HepG2 (cell line): Measurements from ENCODE around the gene CYB5A. TPM values are rescaled to one million over a fixed set of nuclear protein-coding genes. Genes with fewer than 3 reads are reported as not detected.

ENCODE experiments used
- CBX5 ChIP-seq: sonication (generic); formaldehyde crosslinking; IDR thresholded peaks from 2 replicates; pipeline ENCODE4 v1.4.0; 2020; ENCODE audit warnings: missing genetic modification reagents, borderline replicate concordance
- CHD4 ChIP-seq: fragments of 200-600 bp; sonication (generic); IDR thresholded peaks from 2 replicates; pipeline ENCODE4 v1.7.0; 2017; ENCODE audit warnings: mild to moderate bottlenecking, low read length, borderline replicate concordance
- E2F5 ChIP-seq: sonication (generic); formaldehyde crosslinking; conservative IDR thresholded peaks from 2 replicates; pipeline ENCODE4 v1.4.0; 2020; ENCODE audit warnings: missing genetic modification reagents
- GMEB2 ChIP-seq: IDR thresholded peaks from 2 replicates; pipeline ENCODE4 v1.6.1; 2016; ENCODE audit warnings: missing biosample characterization, missing genetic modification reagents, low read depth
- KDM2A ChIP-seq: sonication (generic); formaldehyde crosslinking; IDR thresholded peaks from 2 replicates; pipeline ENCODE4 v1.4.0; 2020; ENCODE audit warnings: low read depth, missing genetic modification reagents, borderline replicate concordance
- NCOA2 ChIP-seq: sonication (generic); formaldehyde crosslinking; IDR thresholded peaks from 2 replicates; pipeline ENCODE4 v1.8.0; 2022; ENCODE audit warnings: inconsistent platforms
- NFE2 ChIP-seq: sonication (generic); formaldehyde crosslinking; IDR thresholded peaks from 2 replicates; pipeline ENCODE4 v1.4.0; 2020; ENCODE audit warnings: missing genetic modification reagents
- RCOR2 ChIP-seq: IDR thresholded peaks from 2 replicates; pipeline ENCODE4 v1.6.1; 2016; ENCODE audit warnings: missing biosample characterization, missing genetic modification reagents
- SKIL ChIP-seq: sonication (generic); formaldehyde crosslinking; IDR thresholded peaks from 2 replicates; pipeline ENCODE4 v1.8.0; 2022; ENCODE audit warnings: missing genetic modification reagents, mild to moderate bottlenecking, moderate library complexity, borderline replicate concordance
- TEAD3 ChIP-seq: optimal IDR thresholded peaks from 2 replicates; pipeline ENCODE3; 2016; ENCODE audit warnings: borderline replicate concordance
- TIGD3 ChIP-seq: sonication (generic); formaldehyde crosslinking; IDR thresholded peaks from 2 replicates; pipeline ENCODE4 v1.5.1; 2020; ENCODE audit warnings: mild to moderate bottlenecking, missing genetic modification reagents, borderline replicate concordance
- ZBTB33 ChIP-seq: sonication (generic); formaldehyde crosslinking; IDR thresholded peaks from 2 replicates; pipeline ENCODE4 v1.4.0; 2020; ENCODE audit warnings: missing genetic modification reagents
- ZFP90 ChIP-seq: sonication (generic); formaldehyde crosslinking; IDR thresholded peaks from 2 replicates; pipeline ENCODE4 v1.8.0; 2022; ENCODE audit warnings: missing genetic modification reagents, mild to moderate bottlenecking, inconsistent platforms, borderline replicate concordance
- ZNF292 ChIP-seq: sonication (generic); formaldehyde crosslinking; IDR thresholded peaks from 2 replicates; pipeline ENCODE4 v1.8.1; 2022; ENCODE audit warnings: mild to moderate bottlenecking, low read depth, missing genetic modification reagents, borderline replicate concordance
- ZNF333 ChIP-seq: sonication (generic); formaldehyde crosslinking; IDR thresholded peaks from 2 replicates; pipeline ENCODE4 v1.4.0; 2020; ENCODE audit warnings: mild to moderate bottlenecking, missing genetic modification reagents, borderline replicate concordance
- ZNF569 ChIP-seq: sonication (generic); formaldehyde crosslinking; IDR thresholded peaks from 2 replicates; pipeline ENCODE4 v1.5.0; 2020; ENCODE audit warnings: mild to moderate bottlenecking, missing genetic modification reagents, moderate library complexity, borderline replicate concordance
- ZNF703 ChIP-seq: sonication (generic); formaldehyde crosslinking; IDR thresholded peaks from 2 replicates; pipeline ENCODE4 v1.5.1; 2020; ENCODE audit warnings: missing genetic modification reagents, mild to moderate bottlenecking, moderate library complexity, borderline replicate concordance
- ZNF780A ChIP-seq: sonication (generic); formaldehyde crosslinking; IDR thresholded peaks from 2 replicates; pipeline ENCODE4 v1.8.0; 2022; ENCODE audit warnings: mild to moderate bottlenecking, missing genetic modification reagents, moderate library complexity
- ZNF782 ChIP-seq: sonication (generic); formaldehyde crosslinking; IDR thresholded peaks from 2 replicates; pipeline ENCODE4 v1.4.0; 2020; ENCODE audit warnings: missing genetic modification reagents, mild to moderate bottlenecking, borderline replicate concordance
- ZSCAN21 ChIP-seq: sonication (generic); formaldehyde crosslinking; IDR thresholded peaks from 2 replicates; pipeline ENCODE4 v1.8.0; 2022; ENCODE audit warnings: mild to moderate bottlenecking, missing genetic modification reagents, moderate library complexity, borderline replicate concordance
- polyA plus RNA-seq, 8 experiments: library from polyadenylated mRNA; depleted of rRNA in 3 of 8; stranded (reverse) in 7 of 8; unstranded in 1 of 8; fragments of >200 nt; fragmentation: Illumina TruSeq in 4 of 8; extraction: Trizol in 4 of 8; gene quantifications; 2 replicates each; pipeline versions ENCODE4 v1.2.1 to v1.2.3, GENCODE V29; 2011 to 2016; ENCODE audit warnings: low read depth in 4 of 8, missing spikeins in 1 of 8, mixed read lengths in 1 of 8; ENCODE audit not compliant: insufficient read depth in 1 of 8
- total RNA-seq, 5 experiments: library from RNA; depleted of rRNA; stranded (reverse); fragments of >200 nt; fragmentation: Illumina TruSeq; extraction: Trizol; gene quantifications; 2 replicates each; pipeline ENCODE4 v1.2.3, GENCODE V29; 2016; ENCODE audit warnings: low read depth in 1 of 5

CYB5A gene
- total and polyA plus RNA-seq, 2 of the 13 experiments (the other 11 are each of a cell fraction or from before 2014, with no cell fraction given) = 215 to 356 TPM

- TF ChIP-seq SKIL = no peak
- TF ChIP-seq CHD4 = no peak
- TF ChIP-seq CBX5 (CRISPR knock-in tag) = no peak
- TF ChIP-seq ZNF292 (CRISPR knock-in tag) = no peak
- no peak for TF ChIP-seq GMEB2 (CRISPR knock-in tag)
- TF ChIP-seq KDM2A (CRISPR knock-in tag) = no peak
- no peak for TF ChIP-seq ZNF333 (CRISPR knock-in tag)
- TF ChIP-seq ZFP90 (CRISPR knock-in tag) = no peak; the same call in 1 of the 2 replicates
- TF ChIP-seq TEAD3 (CRISPR knock-in tag) = no peak
- no peak for TF ChIP-seq ZNF569 (CRISPR knock-in tag)
- TF ChIP-seq NFE2 = no peak
- TF ChIP-seq NCOA2 (CRISPR knock-in tag) = 0 out of 2 replicates have a peak, but pooled peaks have one; percentile 38
- TF ChIP-seq E2F5 (CRISPR knock-in tag) = no peak
- no peak for TF ChIP-seq ZSCAN21 (CRISPR knock-in tag)
- no peak for TF ChIP-seq ZNF703 (CRISPR knock-in tag)
- no peak for TF ChIP-seq ZNF780A (CRISPR knock-in tag)
- TF ChIP-seq RCOR2 (CRISPR knock-in tag) = no peak
- 0 out of 2 replicates have a peak, but pooled peaks have one; percentile 56 for TF ChIP-seq ZNF782 (CRISPR knock-in tag)
- no peak for TF ChIP-seq TIGD3 (CRISPR knock-in tag)
- TF ChIP-seq ZBTB33 (CRISPR knock-in tag) = no peak
Observed at GRCh38 chr18:74281980-74282754, 9.6 kb downstream of the CYB5A start (continued).
